ENCODE data around the gene NSD2.

DNA sequence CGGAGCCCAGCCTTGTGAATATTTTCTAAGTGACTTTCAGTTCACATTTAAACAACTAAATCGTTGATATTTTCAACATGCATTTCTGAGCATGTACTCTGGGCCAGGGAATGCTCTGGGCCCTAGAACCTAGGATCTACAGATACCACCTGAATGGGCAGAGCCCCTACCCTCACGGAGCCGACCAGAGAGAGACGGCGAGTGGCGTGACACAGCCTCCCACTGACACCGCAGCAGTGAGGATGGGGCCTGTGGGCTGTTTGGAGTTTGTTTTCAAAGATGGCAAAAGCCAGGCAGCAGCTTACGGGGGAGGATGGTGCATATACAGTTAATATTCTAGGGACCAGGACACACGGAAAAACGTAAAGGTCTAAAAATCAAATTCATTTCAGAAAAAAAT is 119.9 kb downstream of the NSD2 start:
- TF ChIP-seq, protein P1, sequence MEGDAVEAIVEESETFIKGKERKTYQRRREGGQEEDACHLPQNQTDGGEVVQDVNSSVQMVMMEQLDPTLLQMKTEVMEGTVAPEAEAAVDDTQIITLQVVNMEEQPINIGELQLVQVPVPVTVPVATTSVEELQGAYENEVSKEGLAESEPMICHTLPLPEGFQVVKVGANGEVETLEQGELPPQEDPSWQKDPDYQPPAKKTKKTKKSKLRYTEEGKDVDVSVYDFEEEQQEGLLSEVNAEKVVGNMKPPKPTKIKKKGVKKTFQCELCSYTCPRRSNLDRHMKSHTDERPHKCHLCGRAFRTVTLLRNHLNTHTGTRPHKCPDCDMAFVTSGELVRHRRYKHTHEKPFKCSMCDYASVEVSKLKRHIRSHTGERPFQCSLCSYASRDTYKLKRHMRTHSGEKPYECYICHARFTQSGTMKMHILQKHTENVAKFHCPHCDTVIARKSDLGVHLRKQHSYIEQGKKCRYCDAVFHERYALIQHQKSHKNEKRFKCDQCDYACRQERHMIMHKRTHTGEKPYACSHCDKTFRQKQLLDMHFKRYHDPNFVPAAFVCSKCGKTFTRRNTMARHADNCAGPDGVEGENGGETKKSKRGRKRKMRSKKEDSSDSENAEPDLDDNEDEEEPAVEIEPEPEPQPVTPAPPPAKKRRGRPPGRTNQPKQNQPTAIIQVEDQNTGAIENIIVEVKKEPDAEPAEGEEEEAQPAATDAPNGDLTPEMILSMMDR (IDR thresholded peaks at IDR 0.05) = no peak
- no peak for TF ChIP-seq POLR2A (IDR thresholded peaks at IDR 0.05)

Measured in testis (tissue), 2 donors.